KMS-11 (cell line): Measurements from ENCODE around the gene BMPER.
A peak's percentile ranks its signal among the peaks of the same experiment; 100 is the strongest.

Experiments used
- H2AFZ ChIP-seq: fragments of 200-600 bp; sonication (generic); 2 replicates; pipeline ENCODE4 v1.6.1; 2016; ENCODE audit warnings: antibody characterized with exemption, mixed run types, low read depth
- H3K27ac ChIP-seq: fragments of 200-600 bp; sonication (generic); 2 replicates; pipeline ENCODE4 v1.6.1; 2016; ENCODE audit warnings: mild to moderate bottlenecking, mixed run types
- H3K27me3 ChIP-seq: fragments of 200-600 bp; sonication (generic); 2 replicates; pipeline ENCODE4 v1.6.1; 2017; ENCODE audit warnings: mild to moderate bottlenecking, low read depth, mixed run types, moderate library complexity; ENCODE audit not compliant: insufficient read depth
- H3K36me3 ChIP-seq: fragments of 200-600 bp; sonication (generic); 2 replicates; pipeline ENCODE4 v1.6.1; 2017; ENCODE audit warnings: mild to moderate bottlenecking, mixed run types; ENCODE audit not compliant: insufficient read depth
- H3K4me1 ChIP-seq: fragments of 200-600 bp; sonication (generic); 2 replicates; pipeline ENCODE4 v1.6.1; 2016; ENCODE audit warnings: mild to moderate bottlenecking, low read depth, mixed run types; ENCODE audit not compliant: poor library complexity, severe bottlenecking
- H3K4me2 ChIP-seq: fragments of 200-600 bp; sonication (generic); 2 replicates; pipeline ENCODE4 v1.7.0; 2016; ENCODE audit warnings: mild to moderate bottlenecking, mixed run types
- H3K4me3 ChIP-seq: fragments of 200-600 bp; sonication (generic); IDR thresholded peaks from 2 replicates; pipeline ENCODE4 v1.6.1; 2017; ENCODE audit warnings: low read depth, low read length, mixed read lengths; ENCODE audit not compliant: insufficient read depth
- H3K79me2 ChIP-seq: fragments of 200-600 bp; sonication (generic); 2 replicates; pipeline ENCODE4 v1.6.1; 2016; ENCODE audit warnings: low read depth, mixed run types; ENCODE audit not compliant: insufficient read depth
- H3K9ac ChIP-seq: fragments of 200-600 bp; sonication (generic); 2 replicates; pipeline ENCODE4 v1.6.1; 2016; ENCODE audit warnings: mild to moderate bottlenecking, mixed run types
- H4K20me1 ChIP-seq: fragments of 200-600 bp; sonication (generic); 2 replicates; pipeline ENCODE4 v1.6.1; 2016; ENCODE audit warnings: mild to moderate bottlenecking, mixed run types; ENCODE audit not compliant: insufficient read depth
- TF ChIP-seq, protein P1 (sequence below): fragments of 200-600 bp; sonication (generic); conservative IDR thresholded peaks from 2 replicates; pipeline ENCODE4 v1.6.1; 2017; ENCODE audit warnings: low read depth, mild to moderate bottlenecking, antibody characterized with exemption, low read length, moderate library complexity, mixed read lengths

Gene BMPER

DNA sequence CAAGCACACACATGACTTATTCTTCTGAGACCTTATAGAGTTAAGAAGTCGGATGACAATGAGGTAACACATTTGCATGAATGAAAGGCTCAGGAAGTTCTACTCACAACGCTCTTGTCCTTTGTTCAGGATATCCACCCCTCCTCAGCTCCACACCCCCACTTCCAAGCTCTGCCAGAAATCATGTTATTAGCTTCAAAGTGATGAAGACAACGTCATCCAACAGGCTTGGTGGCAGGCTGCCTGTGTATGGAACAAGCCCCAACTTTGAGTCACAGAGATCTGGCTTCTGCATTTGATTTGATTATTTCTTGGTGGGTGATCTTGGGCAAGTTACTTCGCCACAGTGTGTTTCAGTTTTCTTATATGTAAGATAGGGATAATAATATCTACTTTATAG lies 12.4 kb upstream of the BMPER start:
- H2AFZ ChIP-seq, result no peak overlapping the region
- no peak overlapping the region for H3K4me3 ChIP-seq
- H4K20me1 ChIP-seq, result no peaks in the 10 kb centered on the region
- H3K27ac ChIP-seq, result no peak overlapping the region
- no peak overlapping the region for H3K4me2 ChIP-seq
- H3K36me3 ChIP-seq, result no peaks in the 10 kb centered on the region
- H3K27me3 ChIP-seq, result no peaks in the 10 kb centered on the region
- TF ChIP-seq, protein P1, sequence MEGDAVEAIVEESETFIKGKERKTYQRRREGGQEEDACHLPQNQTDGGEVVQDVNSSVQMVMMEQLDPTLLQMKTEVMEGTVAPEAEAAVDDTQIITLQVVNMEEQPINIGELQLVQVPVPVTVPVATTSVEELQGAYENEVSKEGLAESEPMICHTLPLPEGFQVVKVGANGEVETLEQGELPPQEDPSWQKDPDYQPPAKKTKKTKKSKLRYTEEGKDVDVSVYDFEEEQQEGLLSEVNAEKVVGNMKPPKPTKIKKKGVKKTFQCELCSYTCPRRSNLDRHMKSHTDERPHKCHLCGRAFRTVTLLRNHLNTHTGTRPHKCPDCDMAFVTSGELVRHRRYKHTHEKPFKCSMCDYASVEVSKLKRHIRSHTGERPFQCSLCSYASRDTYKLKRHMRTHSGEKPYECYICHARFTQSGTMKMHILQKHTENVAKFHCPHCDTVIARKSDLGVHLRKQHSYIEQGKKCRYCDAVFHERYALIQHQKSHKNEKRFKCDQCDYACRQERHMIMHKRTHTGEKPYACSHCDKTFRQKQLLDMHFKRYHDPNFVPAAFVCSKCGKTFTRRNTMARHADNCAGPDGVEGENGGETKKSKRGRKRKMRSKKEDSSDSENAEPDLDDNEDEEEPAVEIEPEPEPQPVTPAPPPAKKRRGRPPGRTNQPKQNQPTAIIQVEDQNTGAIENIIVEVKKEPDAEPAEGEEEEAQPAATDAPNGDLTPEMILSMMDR, result no peak
- no peak overlapping the region for H3K9ac ChIP-seq
- no peaks in the 10 kb centered on the region for H3K4me1 ChIP-seq
- no peaks in the 10 kb centered on the region for H3K79me2 ChIP-seq

DNA sequence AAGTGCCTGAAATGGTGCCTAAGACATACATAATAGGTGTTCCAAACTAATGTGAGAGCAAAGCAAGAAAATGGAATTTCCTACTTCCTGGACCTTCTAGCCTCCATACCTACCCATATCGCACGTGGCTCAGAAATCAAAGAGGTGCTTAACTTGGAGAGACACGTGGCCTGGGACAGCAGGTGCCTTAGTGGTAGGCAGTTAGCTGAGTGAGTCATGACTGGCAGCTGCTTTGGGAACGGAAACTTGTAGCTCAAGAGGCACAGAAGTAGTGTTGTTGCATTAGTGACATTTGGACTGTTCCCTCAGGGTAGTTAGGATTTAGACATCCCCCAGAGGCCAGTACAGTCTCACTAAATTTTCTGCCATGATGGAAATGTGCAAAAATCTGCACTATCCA lies 12.0 kb upstream of the BMPER start:
- Histone ChIP-seq H3K27me3 (no peaks in the 10 kb centered on the region), H3K27ac (no peak overlapping the region), H3K4me2 (no peak overlapping the region), H4K20me1 (no peaks in the 10 kb centered on the region), H3K36me3 (no peaks in the 10 kb centered on the region), H2AFZ (no peak overlapping the region), H3K79me2 (no peaks in the 10 kb centered on the region), H3K4me1 (no peaks in the 10 kb centered on the region), H3K9ac (no peak overlapping the region), H3K4me3 (no peak overlapping the region)
- TF ChIP-seq, protein P1, result no peak

DNA sequence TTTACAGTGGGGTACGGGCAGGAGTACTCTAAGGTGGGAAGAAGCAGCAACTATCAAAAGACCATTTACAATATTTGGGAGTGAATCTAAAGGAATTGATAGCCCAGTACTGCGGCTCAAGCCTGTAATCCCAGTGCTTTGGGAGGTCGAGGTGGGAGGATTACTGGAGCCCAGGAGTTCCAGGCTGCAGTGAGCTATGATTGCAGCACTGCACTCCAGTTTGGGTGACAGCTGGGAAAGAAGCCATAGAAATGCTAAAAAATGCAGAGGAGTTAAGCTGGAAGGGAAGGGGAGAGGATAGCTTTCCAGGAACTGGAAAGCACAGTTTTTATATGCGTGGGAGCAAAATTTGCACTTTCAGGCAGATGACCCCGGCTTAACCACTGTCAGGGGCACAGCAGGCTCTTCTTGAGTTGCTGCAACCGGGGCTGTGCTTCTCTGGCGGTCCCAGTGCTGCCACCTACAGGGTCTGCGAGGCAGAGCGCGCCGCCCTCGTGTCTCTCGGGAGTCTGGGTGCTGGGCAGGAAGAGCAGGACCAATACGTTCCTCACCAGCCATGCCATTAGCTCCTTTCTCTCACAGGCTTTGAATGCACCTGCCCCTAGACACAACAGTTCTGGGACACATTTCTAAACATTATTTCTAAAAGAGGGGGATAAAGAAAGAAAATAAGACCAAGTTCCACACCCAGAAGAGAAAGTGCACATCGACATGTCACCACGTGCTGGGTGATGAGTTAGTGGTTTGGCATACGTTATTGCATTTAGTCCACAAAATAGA lies 10.1 kb upstream of the BMPER start:
- no peak overlapping the region for H3K9ac ChIP-seq
- H3K27me3 ChIP-seq, result no peaks in the 10 kb centered on the region
- H3K4me1 ChIP-seq, result no peaks in the 10 kb centered on the region
- no peak overlapping the region for H3K4me3 ChIP-seq
- no peaks in the 10 kb centered on the region for H3K79me2 ChIP-seq
- no peaks in the 10 kb centered on the region for H4K20me1 ChIP-seq
- H2AFZ ChIP-seq, result peak overlapping the region; percentile 41; the same call in 1 of the 2 replicates
- TF ChIP-seq, protein P1, result peak; percentile 87
- H3K36me3 ChIP-seq, result no peaks in the 10 kb centered on the region
- peak overlapping the region; percentile 24; the same call in 1 of the 2 replicates for H3K4me2 ChIP-seq
- no peak overlapping the region for H3K27ac ChIP-seq

DNA sequence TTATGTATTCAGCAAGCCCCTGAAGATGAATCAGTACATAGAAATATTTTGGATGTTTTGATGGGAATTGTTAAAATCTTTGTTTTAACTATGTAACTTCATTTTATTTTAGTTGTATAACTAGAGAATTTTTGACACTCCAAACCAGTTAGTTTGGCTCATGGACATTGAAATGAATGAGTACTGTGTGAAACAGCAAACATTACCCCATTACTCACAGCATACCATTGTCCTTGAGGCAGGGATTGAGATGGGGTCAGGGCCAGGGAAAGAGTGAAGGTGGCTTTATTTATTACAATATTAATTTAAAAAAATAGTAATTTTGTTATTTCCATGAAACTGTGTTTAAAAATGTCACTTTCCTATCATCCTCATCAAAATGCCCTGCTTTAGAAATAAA lies 4.8 kb upstream of the BMPER start:
- Histone ChIP-seq H3K36me3 (no peaks in the 10 kb centered on the region), H3K4me1 (no peaks in the 10 kb centered on the region), H4K20me1 (no peaks in the 10 kb centered on the region), H2AFZ (no peak overlapping the region), H3K79me2 (no peaks in the 10 kb centered on the region), H3K4me2 (no peak overlapping the region), H3K27ac (no peak overlapping the region), H3K4me3 (no peak overlapping the region), H3K9ac (no peak overlapping the region), H3K27me3 (no peaks in the 10 kb centered on the region)
- TF ChIP-seq, protein P1, result no peak
